Putamen (tissue), 1 donor: ENCODE data around the gene SPIN1.

ENCODE experiments used
- DNase-seq: peaks from one replicate; pipeline ENCODE4 v3.0.0-alpha.2; 2016; ENCODE audit warnings: low spot score

Gene SPIN1

GRCh38 chr9:88498880-88499279 is 110.6 kb downstream of the SPIN1 start:
- no peak for DNase-seq

- no peak for DNase-seq
Observed at GRCh38 chr9:88501086-88501485, 112.8 kb downstream of the SPIN1 start.

- DNase-seq = no peak
Observed at GRCh38 chr9:88502552-88503034, 114.3 kb downstream of the SPIN1 start.

GRCh38 chr9:88503081-88503844 is 115.0 kb downstream of the SPIN1 start:
- DNase-seq = no peak

- DNase-seq = no peak
Observed at GRCh38 chr9:88503845-88504764, 115.9 kb downstream of the SPIN1 start.

GRCh38 chr9:88508326-88508725 is 120.1 kb downstream of the SPIN1 start:
- no peak for DNase-seq

- no peak for DNase-seq
Observed at GRCh38 chr9:88511906-88512305, 123.7 kb downstream of the SPIN1 start.

GRCh38 chr9:88514247-88514646 is 126.0 kb downstream of the SPIN1 start:
- no peak for DNase-seq

GRCh38 chr9:88521308-88521707 is 133.1 kb downstream of the SPIN1 start:
- DNase-seq = peak; percentile 42

- DNase-seq = no peak
Observed at GRCh38 chr9:88522360-88522759, 134.1 kb downstream of the SPIN1 start.

GRCh38 chr9:88523056-88523455 is 134.8 kb downstream of the SPIN1 start:
- no peak for DNase-seq

GRCh38 chr9:88524911-88525310 is 136.7 kb downstream of the SPIN1 start:
- DNase-seq = no peak

- no peak for DNase-seq
Observed at GRCh38 chr9:88527618-88528017, 139.4 kb downstream of the SPIN1 start.
